TTC549 (cell line): ENCODE results near the gene ARRDC5.
"Not testable (repeated sequence)": the region's sequence is repeated elsewhere in the genome, so short reads cannot be mapped to it uniquely, and the experiment has no call there.

Experiments
- FAIRE-seq: peaks from 2 replicates; lab custom pipeline; 2012; peaks lifted over from hg19 to GRCh38; lab: Jason Lieb, UNC

The ARRDC5 gene

GRCh38 chr19:4902796-4903195 lies at the start of gene ARRDC5:
Gene ARRDC5, minus strand, starts transcription at chr19:4902896. Its CDS starts 71 bp downstream, at chr19:4902825.
- FAIRE-seq: no peak

- FAIRE-seq: no peak
Measured at GRCh38 chr19:4951656-4952055, 49.0 kb upstream of the ARRDC5 start.

- not testable (repeated sequence) for FAIRE-seq
Measured at GRCh38 chr19:4950650-4951049, 48.0 kb upstream of the ARRDC5 start.

GRCh38 chr19:4941638-4942169 lies 39.0 kb upstream of the ARRDC5 start:
- FAIRE-seq: not testable (repeated sequence)

GRCh38 chr19:4939466-4939865 lies 36.8 kb upstream of the ARRDC5 start:
- no peak for FAIRE-seq

- FAIRE-seq: not testable (repeated sequence)
Measured at GRCh38 chr19:4938461-4938860, 35.8 kb upstream of the ARRDC5 start.

GRCh38 chr19:4937060-4937459 lies 34.4 kb upstream of the ARRDC5 start:
- FAIRE-seq: no peak

- no peak for FAIRE-seq
Measured at GRCh38 chr19:4935444-4935843, 32.7 kb upstream of the ARRDC5 start.

GRCh38 chr19:4933528-4933927 lies 30.8 kb upstream of the ARRDC5 start:
- no peak for FAIRE-seq

- FAIRE-seq: no peak
Measured at GRCh38 chr19:4932711-4933110, 30.0 kb upstream of the ARRDC5 start.

- no peak for FAIRE-seq
Measured at GRCh38 chr19:4930664-4931063, 28.0 kb upstream of the ARRDC5 start.

GRCh38 chr19:4929186-4929585 lies 26.5 kb upstream of the ARRDC5 start:
- FAIRE-seq: no peak

GRCh38 chr19:4923276-4923747 lies 20.6 kb upstream of the ARRDC5 start:
- FAIRE-seq: no peak

GRCh38 chr19:4922530-4923275 lies 20.0 kb upstream of the ARRDC5 start:
- no peak for FAIRE-seq

GRCh38 chr19:4916292-4917082 lies 13.8 kb upstream of the ARRDC5 start:
- no peak for FAIRE-seq

- no peak for FAIRE-seq
Measured at GRCh38 chr19:4914736-4915501, 12.2 kb upstream of the ARRDC5 start.

- no peak for FAIRE-seq
Measured at GRCh38 chr19:4913996-4914735, 11.5 kb upstream of the ARRDC5 start.

- FAIRE-seq: peak; percentile 3
Measured at GRCh38 chr19:4911786-4912672, 9.3 kb upstream of the ARRDC5 start.

- no peak for FAIRE-seq
Measured at GRCh38 chr19:4911314-4911713, 8.6 kb upstream of the ARRDC5 start.

- no peak for FAIRE-seq
Measured at GRCh38 chr19:4910594-4911281, 8.0 kb upstream of the ARRDC5 start.
